NCI-H446 treated with DMSO at 0.1 percent for 48 hours (cell line): ENCODE data around the gene PADI2.
"Not testable (repeated sequence)": the region's sequence is repeated elsewhere in the genome, so short reads cannot be mapped to it uniquely, and the experiment has no call there.

ENCODE experiments used
- DNase-seq: peaks from one replicate; lab custom pipeline; 2025; lab: John Stamatoyannopoulos, UW

PADI2 gene

GRCh38 chr1:17081439-17081838 lies 37.8 kb downstream of the PADI2 start:
- DNase-seq: no peak

GRCh38 chr1:17080880-17081279 lies 38.4 kb downstream of the PADI2 start:
- no peak for DNase-seq

DNA sequence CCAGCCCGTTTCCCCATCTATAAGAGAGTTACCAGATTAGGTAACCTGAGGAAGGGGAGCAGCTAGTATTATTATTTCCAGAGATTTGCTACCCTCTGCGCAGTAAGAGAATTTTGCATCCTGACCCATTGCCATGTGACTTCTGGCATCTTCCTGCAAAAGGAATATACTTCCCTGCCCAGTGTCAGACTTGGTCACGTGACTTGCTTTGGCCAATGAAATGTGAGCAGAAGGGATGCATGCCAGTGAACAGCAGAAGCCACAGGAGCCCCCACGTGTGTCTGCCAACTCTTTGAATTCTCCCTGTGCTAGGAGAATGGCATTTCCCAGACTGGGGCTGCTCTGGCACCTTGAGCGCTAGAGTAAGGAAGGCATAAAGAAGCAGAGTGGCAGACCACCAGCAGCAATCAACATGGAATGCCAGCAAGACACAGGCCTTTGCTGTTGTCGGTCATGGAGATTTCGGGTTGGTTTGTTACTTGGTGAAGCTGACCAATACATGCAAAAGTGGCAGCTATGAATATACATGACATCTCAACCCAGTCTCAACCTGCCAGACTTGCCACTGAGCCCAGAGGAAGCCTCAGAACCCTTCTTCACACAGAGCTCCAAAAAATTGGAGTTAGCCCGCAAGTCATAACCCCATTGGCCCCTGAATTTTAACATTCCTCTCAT lies 39.0 kb downstream of the PADI2 start:
- no peak for DNase-seq

GRCh38 chr1:17078991-17079868 lies 40.0 kb downstream of the PADI2 start:
- DNase-seq: no peak

- DNase-seq: no peak
Observed at GRCh38 chr1:17075470-17076255, 43.6 kb downstream of the PADI2 start.

- DNase-seq: no peak
Observed at GRCh38 chr1:17071794-17072193, 47.5 kb downstream of the PADI2 start.

DNA sequence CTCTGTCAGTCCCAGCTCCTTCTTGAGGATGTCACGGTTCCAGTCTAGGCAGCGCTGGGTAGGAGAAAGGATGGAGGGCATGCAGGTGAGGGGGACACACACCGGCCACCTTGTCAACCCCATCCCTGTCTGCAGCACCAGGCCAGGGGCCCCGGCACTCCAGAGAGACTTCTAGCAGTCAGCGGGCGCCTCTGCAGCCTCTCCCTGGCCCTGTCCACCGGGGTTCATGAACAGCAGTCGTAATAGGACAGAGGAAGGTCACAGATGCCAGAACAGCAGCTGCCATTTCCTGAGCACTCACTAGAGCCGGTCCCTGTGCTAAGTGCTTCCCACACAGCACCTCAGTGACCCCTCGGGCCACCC lies 49.1 kb downstream of the PADI2 start:
- DNase-seq: no peak

DNA sequence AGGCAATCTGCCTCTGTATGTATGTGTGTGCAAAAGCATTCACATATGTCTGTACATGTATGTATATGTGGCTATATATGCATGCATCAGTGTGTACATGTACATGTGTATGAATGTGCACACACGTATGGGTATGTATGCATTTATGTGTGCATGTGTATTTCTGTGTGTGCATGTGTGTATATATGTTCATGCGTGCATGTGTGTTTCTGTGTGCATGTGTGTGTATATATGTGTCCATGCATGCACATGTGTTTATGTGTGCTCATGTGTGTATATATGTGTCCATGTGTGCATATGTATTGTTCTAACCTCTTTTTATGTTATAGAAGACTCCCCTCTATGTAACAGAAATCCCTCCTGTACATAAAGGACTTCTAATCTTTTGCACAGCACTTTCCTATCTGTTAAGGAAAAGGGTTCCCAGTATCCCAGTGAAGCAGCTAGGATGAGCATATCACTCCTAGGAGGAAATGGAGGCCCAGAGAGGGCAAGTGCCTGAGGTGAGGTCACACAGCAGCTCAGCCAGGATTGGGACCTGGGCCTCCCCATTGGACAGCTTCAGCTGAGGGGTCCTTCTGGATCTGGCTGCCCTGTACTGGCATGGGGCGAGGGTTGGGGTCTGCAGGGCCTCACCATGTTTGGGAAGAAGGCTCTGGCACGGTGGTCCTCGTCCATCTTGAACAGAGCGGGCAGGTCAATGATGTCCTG lies 49.6 kb downstream of the PADI2 start:
- no peak for DNase-seq

DNA sequence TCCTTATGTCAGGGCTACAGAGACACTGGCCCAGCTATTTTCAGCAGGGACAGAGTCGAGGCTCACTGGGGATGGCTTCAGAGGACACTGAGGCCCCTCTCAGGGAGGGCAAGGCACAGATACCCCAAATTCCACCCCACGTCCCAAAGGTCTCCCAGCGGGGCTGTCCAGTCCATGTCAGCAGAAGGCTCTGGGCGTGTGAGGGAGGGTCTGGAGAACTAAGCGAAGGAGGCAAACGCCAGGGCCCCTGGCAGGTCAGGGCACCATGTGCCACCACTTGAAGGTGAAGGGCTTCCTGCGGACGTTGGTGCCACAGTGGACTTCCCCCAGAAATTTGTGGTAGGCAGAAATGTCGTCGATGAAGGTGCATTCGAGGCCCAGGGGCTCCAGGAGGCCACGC lies 50.5 kb downstream of the PADI2 start:
- no peak for DNase-seq

DNA sequence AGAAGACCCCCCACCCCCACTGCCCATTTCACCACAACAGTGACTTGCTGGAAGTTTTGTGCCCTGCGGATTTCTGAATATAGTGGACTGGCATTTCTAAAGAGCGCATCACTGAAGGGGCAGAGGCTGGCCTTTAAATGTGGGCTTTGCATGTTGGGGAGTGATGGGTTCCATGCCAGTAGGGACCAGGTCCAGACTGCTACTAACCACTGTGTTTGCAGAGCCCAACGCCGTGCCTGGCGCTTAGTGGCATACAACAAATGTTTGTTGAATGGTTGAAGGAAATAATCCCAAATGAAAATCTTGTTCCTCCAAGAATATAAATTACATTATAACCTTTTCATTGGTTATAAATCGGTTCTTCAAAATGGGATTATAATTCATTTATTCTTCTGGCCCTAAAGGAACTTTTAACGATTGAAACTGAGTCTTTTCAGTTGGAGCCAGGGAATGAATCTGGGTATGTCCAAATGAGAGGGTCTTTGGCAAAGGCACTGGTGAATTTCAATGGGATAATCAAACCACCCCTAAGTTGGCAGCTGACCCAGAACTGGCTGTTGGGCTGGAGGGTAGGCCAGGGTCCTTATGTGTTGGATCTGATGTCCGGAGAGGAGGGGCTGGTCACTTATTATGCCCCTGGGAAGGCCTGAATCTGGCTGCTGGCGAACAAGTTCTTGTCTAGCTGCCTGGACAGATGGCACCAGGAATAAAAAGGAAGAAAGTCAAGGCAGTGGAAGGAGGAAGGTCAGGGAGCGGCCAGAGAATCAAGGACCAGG lies 51.6 kb downstream of the PADI2 start:
- no peak for DNase-seq

GRCh38 chr1:17067069-17067426 lies 52.2 kb downstream of the PADI2 start:
- DNase-seq: no peak

- DNase-seq: no peak
Observed at GRCh38 chr1:17066361-17067068, 52.7 kb downstream of the PADI2 start.

DNA sequence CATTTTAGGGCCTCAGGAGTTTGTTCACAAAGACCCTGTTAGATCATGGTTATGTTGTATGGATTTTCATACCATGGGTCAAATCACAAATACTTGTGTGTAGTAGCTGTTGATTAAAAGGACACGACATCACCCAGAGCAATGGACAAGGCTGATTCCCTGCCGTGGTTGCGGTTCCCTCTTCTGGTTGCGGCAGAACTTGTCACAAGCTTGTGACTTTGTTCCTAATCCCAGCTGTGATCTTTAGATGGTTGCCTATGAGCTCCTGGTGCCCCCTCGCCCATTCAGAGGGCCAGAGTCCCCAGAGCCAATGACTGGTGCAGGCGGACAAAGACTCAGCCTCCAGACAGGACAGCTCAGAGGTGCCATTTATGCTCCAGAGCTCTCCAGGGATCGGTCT lies 53.6 kb downstream of the PADI2 start:
- DNase-seq: no peak

DNA sequence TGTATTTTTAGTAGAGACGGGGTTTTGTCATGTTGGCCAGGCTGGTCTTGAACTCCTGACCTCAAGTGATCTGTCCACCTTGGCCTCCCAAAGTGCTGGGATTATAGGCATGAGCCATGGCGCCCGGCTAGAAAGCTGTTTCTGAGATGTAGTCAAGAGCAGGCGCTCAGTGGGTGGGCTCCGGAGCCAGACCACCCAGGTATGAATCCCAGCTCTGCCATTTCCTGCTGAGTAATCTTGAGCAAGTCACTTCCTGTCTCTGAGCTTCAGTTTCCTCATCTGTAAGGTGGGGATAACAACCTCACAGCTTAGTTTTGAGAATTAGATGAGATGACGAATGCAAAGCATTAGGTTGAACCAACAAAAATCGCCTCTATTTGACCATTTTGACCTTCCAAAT lies 56.5 kb downstream of the PADI2 start:
- not testable (repeated sequence) for DNase-seq

DNA sequence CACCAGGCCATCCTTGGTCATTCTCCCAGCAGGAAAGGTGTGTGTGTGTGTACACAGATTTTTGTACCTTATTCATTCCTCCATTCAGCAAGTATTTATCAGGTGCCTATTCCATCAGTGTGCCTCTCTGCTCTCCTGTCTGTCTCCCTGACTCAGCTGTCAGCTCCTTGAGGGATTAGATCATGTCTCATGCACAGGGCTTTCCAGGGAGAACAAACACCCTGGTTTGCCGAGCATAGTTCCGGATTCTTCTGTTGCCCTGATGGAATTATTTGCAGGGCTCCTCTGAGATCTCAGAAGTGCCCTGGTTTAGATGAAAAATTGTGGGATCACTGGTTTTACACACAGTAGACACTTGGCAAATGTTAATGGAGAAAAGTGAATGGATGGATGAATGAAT lies 57.4 kb downstream of the PADI2 start:
- no peak for DNase-seq

GRCh38 chr1:17061486-17061885 lies 57.8 kb downstream of the PADI2 start:
- no peak for DNase-seq

DNA sequence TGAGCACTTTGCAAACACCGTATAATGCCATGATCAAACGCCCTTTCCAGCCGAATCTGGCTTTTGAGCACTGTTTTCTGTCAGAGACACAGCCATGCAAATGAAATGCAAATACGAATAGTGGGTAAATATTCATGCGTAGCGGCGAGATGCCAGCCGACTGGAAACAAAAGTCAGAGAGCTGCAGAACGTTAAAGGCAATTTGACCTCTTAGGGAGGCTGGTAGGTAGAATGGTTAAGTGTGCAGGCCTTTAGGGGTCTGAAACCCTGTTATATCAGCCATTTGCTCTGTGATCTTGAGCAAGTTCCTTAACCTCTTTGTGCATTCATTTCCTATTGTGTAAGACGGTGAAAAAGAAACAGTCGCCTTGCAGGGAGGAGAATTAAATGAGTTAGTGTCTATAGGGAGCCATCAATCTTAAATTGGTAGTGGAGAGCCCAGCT lies 58.9 kb downstream of the PADI2 start:
- no peak for DNase-seq

DNA sequence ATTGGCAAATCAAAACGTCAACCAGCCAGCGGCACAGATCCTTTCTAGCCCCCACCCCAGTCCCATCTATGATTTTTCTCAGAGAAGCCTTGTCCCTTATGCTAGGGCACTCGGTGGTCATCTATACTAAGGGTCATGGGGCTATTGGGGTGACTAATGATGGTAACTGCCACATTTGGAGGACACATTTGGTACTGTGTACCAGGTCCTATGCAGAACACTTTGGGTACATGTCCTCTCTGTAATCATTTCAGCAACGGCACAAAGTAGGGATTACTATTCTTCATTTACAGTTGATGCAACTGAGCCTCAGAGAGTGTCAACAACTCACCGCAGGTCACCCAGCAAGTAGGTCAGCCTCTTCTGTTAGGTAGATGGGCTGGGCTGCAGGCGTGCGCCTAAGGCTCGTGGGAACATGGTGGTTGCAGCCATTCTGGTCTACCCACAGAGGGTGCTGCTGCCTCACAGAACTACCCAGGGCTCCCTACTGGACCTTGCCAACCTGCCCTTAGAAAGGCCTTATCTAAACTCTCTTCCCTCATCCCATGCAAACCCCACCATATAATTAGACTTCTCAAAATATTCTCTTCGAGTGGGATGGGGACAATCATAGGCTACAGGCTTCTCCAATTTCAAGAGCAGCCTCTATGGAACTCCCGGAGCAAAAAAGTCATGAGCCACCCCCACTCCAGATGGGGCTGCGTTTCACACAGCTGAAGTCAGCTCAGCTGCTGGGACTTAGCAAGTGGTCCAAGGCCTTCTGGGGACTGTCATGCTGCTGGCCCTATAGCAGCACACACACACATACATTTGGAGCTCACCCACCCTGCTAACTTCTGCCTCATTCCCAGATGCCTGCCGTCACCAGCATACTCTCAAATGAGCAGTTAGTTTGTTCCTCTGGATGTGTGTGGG lies 59.6 kb downstream of the PADI2 start:
- no peak for DNase-seq

- no peak for DNase-seq
Observed at GRCh38 chr1:17056551-17056950, 62.7 kb downstream of the PADI2 start.

- no peak for DNase-seq
Observed at GRCh38 chr1:17055801-17056200, 63.5 kb downstream of the PADI2 start.
